Caco-2 (cell line): Measurements from ENCODE around the gene RPS16. TPM values are rescaled to one million over a fixed set of nuclear protein-coding genes. Genes with fewer than 3 reads are reported as not detected.

Experiments used
- BruUV-seq: library from RNA; stranded (reverse); fragments of 400-500 nt; replicated peaks from 2 replicates; lab custom pipeline; 2021; lab: Mats Ljungman, UMichigan
- CTCF ChIA-PET: fragments of 300-600 bp; sonication (Branson Sonifier 250); formaldehyde crosslinking; loops from one replicate; lab custom pipeline; 2022; ENCODE audit warnings: antibody characterized with exemption; lab: Charles Lee
- POLR2A ChIA-PET: fragments of 300-600 bp; sonication (Branson Sonifier 250); formaldehyde crosslinking; loops from one replicate; lab custom pipeline; 2022; ENCODE audit warnings: antibody characterized with exemption; lab: Charles Lee
- DNase-seq, 2 experiments: peaks; one replicate each; pipeline versions ENCODE4 v3.0.0 to v3.0.0-alpha.2; 2020 to 2022
- H3K27me3 ChIP-seq: replicated peaks from 2 replicates; pipeline ENCODE4 v1.6.0; 2011; ENCODE audit warnings: low read length; ENCODE audit not compliant: control insufficient read depth, insufficient read depth
- H3K36me3 ChIP-seq: 2 replicates; pipeline ENCODE4 v1.5.1; 2011; ENCODE audit warnings: low read length; ENCODE audit not compliant: control insufficient read depth, insufficient read depth
- H3K4me1 ChIP-seq: fragments of 250-450 bp; sonication (Bioruptor Pico); 2 replicates; pipeline ENCODE4 v1.5.1; 2020; ENCODE audit warnings: mild to moderate bottlenecking
- H3K4me3 ChIP-seq: 2 replicates; pipeline ENCODE4 v1.5.1; 2011; ENCODE audit warnings: low read depth, mild to moderate bottlenecking, control low read depth, low read length
- H3K9me3 ChIP-seq: fragments of 250-450 bp; sonication (Bioruptor Pico); 2 replicates; pipeline ENCODE4 v1.5.1; 2020; ENCODE audit warnings: mild to moderate bottlenecking, moderate library complexity
- H3K27ac Mint-ChIP-seq: one replicate; pipeline ENCODE4 v1.8.0; 2022; ENCODE audit warnings: mixed read lengths; ENCODE audit not compliant: unreplicated experiment
- H3K27me3 Mint-ChIP-seq: one replicate; pipeline ENCODE4 v1.8.0; 2022; ENCODE audit warnings: mixed read lengths; ENCODE audit not compliant: insufficient read depth, unreplicated experiment
- H3K36me3 Mint-ChIP-seq: one replicate; pipeline ENCODE4 v1.8.0; 2022; ENCODE audit warnings: mild to moderate bottlenecking, mixed read lengths; ENCODE audit not compliant: insufficient read depth, unreplicated experiment
- H3K4me1 Mint-ChIP-seq: one replicate; pipeline ENCODE4 v1.8.0; 2022; ENCODE audit warnings: low read depth, mixed read lengths; ENCODE audit not compliant: unreplicated experiment
- H3K4me3 Mint-ChIP-seq: one replicate; pipeline ENCODE4 v1.8.0; 2022; ENCODE audit warnings: mild to moderate bottlenecking, moderate library complexity, mixed read lengths; ENCODE audit not compliant: unreplicated experiment
- H3K9me3 Mint-ChIP-seq: one replicate; pipeline ENCODE4 v1.8.0; 2022; ENCODE audit warnings: mixed read lengths; ENCODE audit not compliant: unreplicated experiment
- intact Hi-C: fragments of 100-400 bp; cut with micrococcal nuclease; formaldehyde crosslinking; loops from one replicate; pipeline ENCODE4 v1.10.0; 2022; ENCODE audit not compliant: unreplicated experiment
- total RNA-seq: library from RNA; stranded (reverse); gene quantifications from 2 replicates; pipeline ENCODE4 v1.2.3, GENCODE V29; 2022
- TF ChIP-seq, protein P1 (sequence below), 2 experiments: fragments of 200-600 bp in 1 of 2; IDR thresholded peaks; 1 replicate in 1 of 2; 2 replicates in 1 of 2; pipeline versions ENCODE4 v1.5.1 to v1.8.0; 2011 to 2022; ENCODE audit warnings: antibody characterized with exemption in 1 of 2, control low read depth in 1 of 2, inconsistent platforms in 1 of 2, low read depth in 1 of 2, low read length in 1 of 2, mild to moderate bottlenecking in 1 of 2, moderate library complexity in 1 of 2; ENCODE audit not compliant: insufficient read depth in 1 of 2, severe bottlenecking in 1 of 2, unreplicated experiment in 1 of 2

The RPS16 gene
- total RNA-seq, 1 experiment from 2014 or later, result 2,801 TPM

GRCh38 chr19:39430675-39431593, 4.8 kb downstream of the RPS16 start:
- Histone ChIP-seq H3K4me1 (peaks cover 38% of the 10 kb centered on the region), H3K36me3 (peaks cover 7% of the 10 kb centered on the region), H3K4me3 (no peak overlapping the region), H3K9me3 (no peaks in the 10 kb centered on the region), H3K27me3 (no peaks in the 10 kb centered on the region)
- Mint-ChIP-seq H3K4me1 (peaks cover 7% of the 10 kb centered on the region), H3K27me3 (no peaks in the 10 kb centered on the region), H3K9me3 (no peaks in the 10 kb centered on the region), H3K27ac (peak overlapping the region; percentile 84), H3K36me3 (peaks cover 78% of the 10 kb centered on the region), H3K4me3 (no peak overlapping the region)
- peak; percentile 56 to 69 for DNase-seq
- BruUV-seq, result no TSS peak
- TF ChIP-seq, protein P1, sequence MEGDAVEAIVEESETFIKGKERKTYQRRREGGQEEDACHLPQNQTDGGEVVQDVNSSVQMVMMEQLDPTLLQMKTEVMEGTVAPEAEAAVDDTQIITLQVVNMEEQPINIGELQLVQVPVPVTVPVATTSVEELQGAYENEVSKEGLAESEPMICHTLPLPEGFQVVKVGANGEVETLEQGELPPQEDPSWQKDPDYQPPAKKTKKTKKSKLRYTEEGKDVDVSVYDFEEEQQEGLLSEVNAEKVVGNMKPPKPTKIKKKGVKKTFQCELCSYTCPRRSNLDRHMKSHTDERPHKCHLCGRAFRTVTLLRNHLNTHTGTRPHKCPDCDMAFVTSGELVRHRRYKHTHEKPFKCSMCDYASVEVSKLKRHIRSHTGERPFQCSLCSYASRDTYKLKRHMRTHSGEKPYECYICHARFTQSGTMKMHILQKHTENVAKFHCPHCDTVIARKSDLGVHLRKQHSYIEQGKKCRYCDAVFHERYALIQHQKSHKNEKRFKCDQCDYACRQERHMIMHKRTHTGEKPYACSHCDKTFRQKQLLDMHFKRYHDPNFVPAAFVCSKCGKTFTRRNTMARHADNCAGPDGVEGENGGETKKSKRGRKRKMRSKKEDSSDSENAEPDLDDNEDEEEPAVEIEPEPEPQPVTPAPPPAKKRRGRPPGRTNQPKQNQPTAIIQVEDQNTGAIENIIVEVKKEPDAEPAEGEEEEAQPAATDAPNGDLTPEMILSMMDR (IDR thresholded peaks at IDR 0.05; ENCODE audit: insufficient read depth in 1 of 2, low read depth in 1 of 2, low read length in 1 of 2, severe bottlenecking in 1 of 2, unreplicated experiment in 1 of 2), result no peak
- POLR2A ChIA-PET, result interaction anchor here (0.9 kb wide), 1 partner anchor 14 kb away, joined by 4 read pairs; the partner anchor contains the start of gene SUPT5H
- CTCF ChIA-PET, result interaction anchor here (1.0 kb wide), 1 partner anchor 33 kb away, joined by 3 read pairs; no protein-coding TSS in a partner anchor
- intact Hi-C loops, result no loop called here

- Mint-ChIP-seq H3K36me3 (peaks cover 64% of the 10 kb centered on the region), H3K4me1 (no peaks in the 10 kb centered on the region), H3K9me3 (no peaks in the 10 kb centered on the region), H3K27me3 (no peaks in the 10 kb centered on the region), H3K27ac (peak overlapping the region; percentile 79), H3K4me3 (peak overlapping the region; percentile 51)
- peaks cover 12% of the 10 kb centered on the region for H3K36me3 ChIP-seq
- CTCF ChIA-PET, result interaction anchor here (0.6 to 1.7 kb wide), 6 partner anchors 12 to 920 kb away, joined by 3 to 9 read pairs (median 5); partner anchors contain the start of genes C19orf47 and PLD3
- intact Hi-C loops, result loop anchor here (1.0 kb wide), 1 partner anchor 16 kb away; the partner anchor contains the start of gene PLEKHG2
- H3K27me3 ChIP-seq, result no peaks in the 10 kb centered on the region
- no peaks in the 10 kb centered on the region for H3K9me3 ChIP-seq
- TF ChIP-seq, protein P1 (IDR thresholded peaks at IDR 0.05; ENCODE audit: insufficient read depth in 1 of 2, low read depth in 1 of 2, low read length in 1 of 2, severe bottlenecking in 1 of 2, unreplicated experiment in 1 of 2), result no peak
- POLR2A ChIA-PET, result interaction anchor here (0.5 to 1.9 kb wide), 6 partner anchors 7 to 86 kb away, joined by 3 to 34 read pairs (median 5); partner anchors contain the start of genes RPS16, SAMD4B and ZFP36
- peak; percentile 79 to 90 for DNase-seq
- H3K4me3 ChIP-seq, result no peak overlapping the region
- BruUV-seq, result no TSS peak
- H3K4me1 ChIP-seq, result peaks cover 27% of the 10 kb centered on the region
These were observed 7.3 kb downstream of the RPS16 start for GRCh38 chr19:39428283-39429112.
